G401.6 (cell line): ENCODE results near the gene NOC4L.
"Not testable (repeated sequence)": the region's sequence is repeated elsewhere in the genome, so short reads cannot be mapped to it uniquely, and the experiment has no call there.

Experiments
- FAIRE-seq: peaks from 2 replicates; lab custom pipeline; 2012; peaks lifted over from hg19 to GRCh38; lab: Jason Lieb, UNC

The NOC4L gene

DNA sequence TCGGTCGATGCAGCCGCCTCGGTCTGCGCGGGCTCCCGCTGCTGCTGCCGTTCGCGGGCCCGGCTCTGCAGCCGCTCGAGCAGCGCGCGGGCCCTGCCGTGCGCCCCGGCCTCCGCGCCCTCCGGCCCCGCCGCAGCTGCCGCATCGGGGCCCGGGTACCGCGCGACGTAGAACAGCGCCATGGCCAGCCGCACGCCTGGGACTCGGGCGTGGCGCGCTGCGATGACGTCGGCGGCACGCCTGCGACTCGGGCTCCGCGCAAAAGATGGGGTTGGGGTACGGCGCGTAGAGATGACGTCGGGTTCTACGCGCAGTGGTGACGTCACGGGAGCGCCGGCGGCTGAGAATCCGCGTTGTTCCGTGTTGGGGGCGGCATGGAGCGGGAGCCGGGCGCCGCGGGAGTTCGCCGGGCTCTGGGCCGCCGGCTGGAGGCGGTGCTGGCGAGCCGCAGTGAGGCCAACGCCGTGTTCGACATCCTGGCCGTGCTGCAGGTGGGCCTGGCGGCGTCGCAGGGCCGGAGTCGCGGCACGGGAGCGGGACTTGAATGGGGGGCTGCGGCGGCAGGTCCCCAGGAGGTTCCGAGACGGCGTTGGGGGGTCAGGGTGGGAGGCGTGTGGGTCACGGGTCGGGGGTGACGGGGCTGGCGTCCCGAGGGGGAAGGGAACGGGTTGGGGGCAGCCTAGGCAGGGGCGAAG, at the start of gene NOC4L, which contains the start of gene DDX51:
Gene NOC4L, plus strand, starts transcription at position 343 of the 695 bp plus-strand sequence. Its CDS starts 32 bp downstream, at position 375.
Gene DDX51, minus strand, starts transcription at position 205 of the 695 bp plus-strand sequence. Its CDS starts 23 bp downstream, at position 182.
- peak; percentile 30 for FAIRE-seq

DNA sequence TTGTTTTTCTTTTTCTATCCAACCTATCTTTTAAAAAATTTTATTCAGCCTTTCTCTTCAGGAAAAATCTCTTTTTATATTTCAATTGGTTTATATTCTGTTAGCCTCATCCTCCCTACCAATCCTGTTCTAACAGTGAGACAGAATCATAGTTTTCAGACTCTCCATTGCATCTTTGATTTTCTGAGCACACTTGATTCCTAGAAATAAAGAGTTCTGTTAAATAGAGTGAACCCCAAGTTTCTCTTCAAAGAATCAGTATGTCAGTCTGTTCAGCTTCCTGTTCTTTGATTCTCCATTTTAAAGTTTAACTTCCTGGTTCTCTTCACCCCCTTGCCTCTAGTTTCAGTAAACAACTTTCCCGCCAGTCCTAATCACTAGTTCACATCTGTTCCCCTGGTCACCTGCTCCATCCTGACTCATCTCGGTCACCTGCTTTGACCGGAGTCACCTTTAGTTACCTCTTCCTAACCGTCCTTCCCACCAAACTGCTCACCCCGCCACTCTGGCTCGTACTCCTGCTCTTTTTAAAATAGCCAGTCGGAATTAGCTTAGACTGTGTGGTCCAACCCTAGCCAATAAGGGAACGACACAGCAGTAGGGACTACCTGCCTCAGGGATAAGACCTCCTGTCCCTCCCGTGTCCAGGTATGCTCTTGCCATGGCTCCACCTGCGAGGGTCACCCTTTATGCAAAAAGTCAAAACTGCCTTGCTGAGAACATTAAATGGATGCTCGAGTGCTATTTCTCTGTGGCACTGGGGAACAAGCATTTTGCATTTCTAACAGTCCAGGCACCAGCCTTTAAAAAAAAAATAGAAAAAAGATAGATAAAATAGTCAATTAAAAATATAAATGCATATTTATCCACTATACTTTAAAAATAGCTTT, 48.5 kb upstream of the NOC4L start:
- FAIRE-seq: no peak

DNA sequence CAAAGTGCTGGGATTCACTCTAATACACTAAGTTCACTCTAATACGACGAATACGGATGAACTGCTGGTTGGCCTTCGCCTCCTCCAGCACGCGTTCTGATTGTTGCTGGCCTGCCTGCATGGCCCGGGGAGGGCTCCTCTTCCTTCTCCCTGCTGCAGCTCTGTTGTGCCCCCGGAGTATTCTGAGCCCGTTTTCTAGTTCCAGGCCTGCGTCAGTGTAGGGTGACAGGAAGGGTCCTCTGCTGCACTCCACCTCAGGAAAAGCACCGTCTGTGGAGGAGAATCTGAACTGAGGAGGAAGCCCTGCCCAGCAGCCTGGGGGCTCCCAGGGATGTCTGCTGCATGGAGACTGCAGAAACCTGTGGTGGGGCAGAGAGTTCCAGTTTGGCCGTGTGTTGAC, 44.5 kb upstream of the NOC4L start:
- no peak for FAIRE-seq

DNA sequence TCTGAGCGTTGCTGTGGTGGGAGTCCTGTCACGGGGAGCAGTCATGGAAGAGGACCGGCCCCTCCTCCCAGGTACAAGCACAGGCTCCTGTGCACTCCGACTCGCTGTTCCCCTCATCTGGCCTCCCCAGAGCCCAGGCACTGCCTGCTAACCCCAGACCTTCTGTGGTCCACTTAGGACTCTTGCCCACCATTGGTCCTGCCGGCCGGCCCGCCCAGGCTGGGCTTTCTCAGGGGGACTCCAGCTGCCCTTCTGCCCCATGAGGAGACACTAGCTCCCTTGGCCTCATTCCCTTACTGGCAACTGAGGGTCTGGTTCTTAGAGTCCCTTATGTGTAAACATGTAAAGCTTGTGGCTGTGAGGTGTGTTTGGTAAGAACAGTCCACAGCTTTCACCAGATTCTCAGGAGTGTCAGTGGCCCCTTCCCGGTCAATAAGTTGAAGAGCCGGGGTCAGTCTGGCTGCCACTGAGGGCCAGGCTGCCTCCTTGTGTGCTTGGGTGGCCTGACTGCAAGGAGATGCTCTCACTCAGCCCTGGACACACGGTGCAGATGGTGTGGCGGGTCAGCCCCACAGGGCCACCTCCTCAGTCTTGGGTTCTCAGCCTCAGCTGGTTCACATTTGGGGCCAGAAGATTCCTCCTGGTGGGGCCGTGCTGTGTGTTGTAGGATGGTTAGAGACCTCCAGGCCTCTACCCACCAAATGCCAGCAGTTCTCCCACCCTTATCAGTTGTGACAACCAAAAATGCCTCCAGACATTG, 43.8 kb upstream of the NOC4L start:
- no peak for FAIRE-seq

DNA sequence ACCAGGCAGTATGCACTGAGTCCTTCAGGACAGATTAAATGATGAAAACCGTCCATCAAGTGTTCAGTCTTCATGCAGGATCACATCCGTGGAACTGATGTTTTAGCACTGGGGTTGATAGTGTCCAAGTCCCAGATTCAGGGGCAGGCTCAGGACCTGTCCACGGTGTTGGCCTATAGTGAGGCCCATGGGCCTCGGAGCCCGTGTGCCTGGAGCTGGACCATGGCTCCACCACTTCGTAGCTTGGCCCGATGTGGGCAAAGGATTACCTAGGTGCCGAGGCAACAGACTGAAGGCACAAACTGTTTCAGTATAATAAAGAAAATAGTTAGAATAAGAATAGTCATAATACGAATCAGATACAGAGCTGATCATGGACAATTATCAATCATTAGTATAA, 42.0 kb upstream of the NOC4L start:
- no peak for FAIRE-seq

DNA sequence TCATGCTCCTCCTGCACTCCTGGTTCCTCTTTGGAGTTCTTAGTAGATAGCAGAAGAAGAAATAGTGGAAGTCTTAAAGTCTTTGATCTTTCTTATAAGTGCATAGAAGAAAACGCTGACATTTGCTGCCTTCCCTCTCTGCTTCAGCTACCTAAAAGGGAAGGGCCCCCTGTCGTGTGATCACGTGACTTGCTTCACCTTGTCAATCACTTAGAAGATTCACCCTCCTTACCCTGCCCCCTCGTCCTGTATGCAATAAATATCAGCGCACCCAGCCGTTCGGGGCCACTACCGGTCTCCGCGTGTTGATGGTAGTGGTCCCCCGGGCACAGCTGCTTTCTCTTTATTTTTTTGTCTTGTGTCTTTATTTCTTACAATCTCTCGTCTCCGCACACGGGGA, 41.2 kb upstream of the NOC4L start:
- not testable (repeated sequence) for FAIRE-seq

DNA sequence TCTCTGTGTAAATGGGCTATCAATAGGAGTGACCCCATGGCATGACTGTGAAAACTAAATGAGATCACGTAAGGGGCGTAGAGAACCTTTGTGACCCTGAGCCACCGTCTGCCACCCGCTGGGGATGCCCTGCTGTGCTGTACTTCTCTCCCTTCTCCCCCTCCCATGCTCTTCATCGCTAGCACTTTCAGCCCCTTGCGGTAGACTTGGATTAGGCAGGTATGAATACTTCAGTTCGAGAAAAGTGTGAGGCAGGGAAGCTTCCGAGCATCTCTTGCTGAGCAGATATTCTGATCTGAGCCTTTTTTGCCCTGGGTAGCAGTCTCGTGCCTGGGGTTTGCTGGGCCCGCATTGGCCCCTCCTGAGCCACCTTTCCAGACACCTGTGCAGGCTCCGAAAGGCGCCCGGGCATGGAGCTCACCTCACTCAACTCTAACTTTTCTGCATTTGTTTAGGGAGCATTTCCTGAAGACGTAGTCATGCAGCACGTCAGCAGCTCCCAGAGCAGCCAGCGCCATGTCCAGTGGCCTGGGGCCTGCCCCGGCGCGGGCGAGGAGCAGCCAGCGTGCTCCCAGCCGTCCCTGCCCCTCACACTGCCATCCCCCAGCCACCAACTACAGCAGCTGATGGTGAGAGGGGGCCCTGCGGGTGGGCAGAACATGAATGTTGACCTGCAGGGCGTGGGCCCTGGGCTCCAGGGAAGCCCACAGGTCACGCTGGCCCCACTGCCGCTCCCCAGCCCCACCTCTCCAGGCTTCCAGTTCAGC, 40.5 kb upstream of the NOC4L start:
- FAIRE-seq: no peak

DNA sequence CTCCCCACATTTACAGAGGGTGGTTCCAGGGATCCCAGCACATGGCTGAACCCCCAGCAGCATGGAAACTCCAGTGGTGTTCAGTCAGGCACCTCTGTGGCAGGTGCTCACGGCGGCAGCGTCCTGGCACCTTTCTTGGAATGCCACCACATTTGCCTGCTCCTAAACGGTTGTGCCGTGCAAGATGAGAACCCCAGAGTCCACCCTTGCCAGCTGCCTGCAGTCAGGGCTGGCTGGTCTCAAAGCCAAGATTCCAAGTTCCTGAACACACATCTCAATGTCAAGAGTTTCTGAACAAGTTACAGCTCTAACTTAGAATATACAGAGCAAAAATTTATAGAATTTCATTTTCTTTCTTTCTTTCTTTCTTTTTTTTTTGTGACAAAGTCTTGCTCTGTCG, 38.8 kb upstream of the NOC4L start:
- FAIRE-seq: no peak

DNA sequence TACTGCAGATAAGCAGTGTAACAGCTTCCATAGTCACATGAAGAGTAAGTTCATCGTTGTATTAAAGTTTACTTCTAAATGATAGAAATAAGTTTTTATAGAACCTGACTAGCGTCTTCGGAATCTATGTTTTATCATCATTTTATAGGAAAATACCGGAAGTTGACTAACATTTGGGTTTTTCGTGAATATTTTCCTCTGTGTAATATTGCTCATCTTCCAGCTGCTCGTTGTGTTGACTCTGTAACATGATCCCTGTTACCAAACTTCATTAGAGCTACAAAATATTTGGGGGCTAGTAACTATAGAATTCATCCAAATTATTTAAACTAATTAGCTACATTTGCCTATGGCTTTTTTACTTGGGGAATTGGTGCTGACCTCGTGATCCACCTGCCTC, 37.3 kb upstream of the NOC4L start:
- FAIRE-seq: no peak

DNA sequence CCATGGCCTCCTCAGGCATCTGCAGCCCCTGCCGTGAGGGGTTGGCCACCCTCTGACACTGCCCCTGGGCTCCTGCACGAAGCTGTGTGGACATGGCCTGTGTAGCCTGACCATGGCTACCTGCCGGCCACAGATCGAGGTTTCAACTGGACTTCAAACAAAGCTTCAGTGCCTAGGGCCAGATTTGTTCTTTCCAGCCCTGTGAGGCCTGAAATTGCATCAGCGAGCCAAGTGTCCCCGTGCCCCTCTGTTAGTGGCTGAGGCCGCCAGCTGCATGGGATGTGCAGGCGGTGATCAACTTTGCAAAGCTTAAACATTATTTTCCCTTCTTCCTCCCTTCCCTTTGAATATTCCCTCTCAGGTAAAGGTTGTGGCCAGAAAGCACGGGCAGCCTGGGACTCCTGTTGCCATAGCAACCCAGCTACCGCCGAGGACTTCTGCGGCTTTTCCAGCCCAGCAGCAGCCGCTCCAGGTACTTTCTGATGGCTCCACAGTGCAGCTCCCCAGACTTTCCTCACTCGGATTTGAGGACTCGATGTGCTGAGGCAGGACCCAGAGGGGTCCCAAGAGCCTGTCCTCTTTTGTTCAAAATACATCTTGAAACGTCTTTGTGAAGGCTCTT, 35.9 kb upstream of the NOC4L start:
- FAIRE-seq: no peak

DNA sequence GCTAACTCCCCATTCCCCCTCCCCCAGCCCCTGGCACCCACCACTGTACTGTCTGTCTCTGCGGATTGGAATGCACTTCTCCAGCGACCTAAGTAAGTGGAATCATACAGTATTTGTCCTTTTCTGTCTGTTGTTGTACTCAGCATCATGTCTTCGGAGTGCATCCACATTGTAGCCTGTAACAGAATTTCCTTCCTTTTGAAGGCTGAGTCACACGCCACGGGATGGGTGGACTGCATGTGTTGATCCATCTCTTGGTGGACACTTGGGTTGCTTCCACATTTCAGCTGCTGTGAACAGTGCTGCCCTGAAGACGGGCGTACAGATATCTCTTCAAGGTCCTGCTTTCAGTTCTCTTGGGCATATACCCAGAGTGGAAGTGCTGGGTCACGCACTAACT, 34.5 kb upstream of the NOC4L start:
- no peak for FAIRE-seq

DNA sequence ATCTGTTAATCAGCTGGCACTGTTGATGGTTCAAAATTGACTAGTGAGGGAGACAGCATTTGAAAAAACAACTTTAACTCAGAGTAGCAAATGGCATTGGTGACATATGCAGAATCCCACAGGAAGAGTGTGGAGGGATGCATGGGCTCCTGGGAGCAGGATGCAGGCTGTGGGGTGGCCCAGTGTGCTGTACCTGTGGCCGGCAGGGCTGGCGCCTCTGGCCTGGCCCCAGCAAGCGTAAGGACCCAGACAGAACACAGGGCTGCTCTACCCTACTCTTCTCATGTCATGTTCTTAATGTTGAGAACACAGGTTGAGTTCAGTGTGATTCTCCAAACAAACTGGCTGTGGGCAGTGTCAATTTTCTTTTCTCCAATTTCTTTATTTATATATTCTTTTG, 33.6 kb upstream of the NOC4L start:
- no peak for FAIRE-seq

DNA sequence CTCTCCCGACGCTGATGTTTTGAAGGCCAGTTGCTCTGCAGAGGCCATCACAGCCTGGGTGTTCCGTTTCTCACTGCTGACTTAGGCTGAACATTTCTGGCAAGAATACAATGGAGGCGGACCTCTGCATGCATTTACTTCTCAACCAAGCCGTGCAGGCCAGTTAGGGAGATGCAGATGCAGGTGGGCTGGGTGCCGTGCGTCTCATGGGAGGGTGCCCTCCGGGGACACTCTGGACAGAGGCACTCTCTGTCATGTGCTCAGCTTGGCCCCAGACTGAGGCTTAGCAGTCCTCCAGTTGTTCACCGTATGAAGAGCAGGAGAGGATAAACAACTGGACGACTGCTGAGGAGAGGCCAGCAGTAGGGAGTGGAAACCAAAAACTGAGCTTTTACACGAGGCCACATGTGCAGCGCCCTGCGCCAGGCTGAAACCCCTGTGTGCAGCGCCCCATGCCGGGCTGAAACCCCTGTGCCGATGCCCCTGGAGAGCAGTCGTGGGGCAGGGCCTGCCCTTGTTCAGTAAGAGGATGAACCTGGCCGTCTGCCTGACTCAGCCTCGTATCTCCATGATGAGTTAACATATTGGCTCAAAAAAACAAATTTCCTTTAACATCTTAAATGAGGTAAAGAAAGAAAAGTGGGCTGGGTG, 32.5 kb upstream of the NOC4L start:
- no peak for FAIRE-seq

DNA sequence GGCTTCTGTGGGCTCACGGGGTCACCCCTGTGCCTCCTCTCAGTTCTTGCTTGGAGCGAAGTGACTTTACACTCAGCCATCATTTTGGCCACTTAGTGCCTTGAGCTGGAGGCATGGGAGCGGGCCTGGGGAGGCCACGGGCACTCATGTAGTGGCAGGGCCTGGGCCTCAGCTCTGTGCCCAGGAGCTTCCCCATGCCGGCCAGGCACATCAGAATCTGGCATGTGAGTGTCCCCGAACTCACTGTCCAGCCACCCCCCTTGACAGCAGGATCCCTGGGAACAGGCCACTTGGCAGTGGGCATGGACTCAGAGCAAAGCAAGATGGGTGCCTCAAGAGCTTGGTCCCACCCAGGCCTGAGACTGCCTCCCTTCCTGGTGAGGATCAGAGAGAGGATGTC, 29.6 kb upstream of the NOC4L start:
- FAIRE-seq: no peak

DNA sequence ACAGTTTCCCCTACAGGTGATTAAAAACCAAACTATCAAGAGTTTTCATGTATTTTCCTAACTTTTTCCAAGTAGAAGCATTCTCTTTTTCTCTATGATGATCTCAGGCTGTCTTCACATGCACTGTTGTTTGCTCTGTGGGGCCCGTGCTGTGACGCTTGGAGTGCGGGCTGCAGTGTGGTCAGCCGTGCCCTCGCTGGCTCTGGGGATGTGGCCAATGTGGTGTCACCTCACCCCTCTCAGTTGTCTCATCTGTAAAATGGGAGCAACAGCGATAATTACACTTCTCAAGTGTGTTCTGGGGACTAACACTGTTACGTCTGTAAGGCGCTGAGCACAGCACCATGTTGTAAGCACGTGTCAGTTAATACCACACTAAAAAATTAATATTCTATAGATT, 28.8 kb upstream of the NOC4L start:
- FAIRE-seq: no peak

DNA sequence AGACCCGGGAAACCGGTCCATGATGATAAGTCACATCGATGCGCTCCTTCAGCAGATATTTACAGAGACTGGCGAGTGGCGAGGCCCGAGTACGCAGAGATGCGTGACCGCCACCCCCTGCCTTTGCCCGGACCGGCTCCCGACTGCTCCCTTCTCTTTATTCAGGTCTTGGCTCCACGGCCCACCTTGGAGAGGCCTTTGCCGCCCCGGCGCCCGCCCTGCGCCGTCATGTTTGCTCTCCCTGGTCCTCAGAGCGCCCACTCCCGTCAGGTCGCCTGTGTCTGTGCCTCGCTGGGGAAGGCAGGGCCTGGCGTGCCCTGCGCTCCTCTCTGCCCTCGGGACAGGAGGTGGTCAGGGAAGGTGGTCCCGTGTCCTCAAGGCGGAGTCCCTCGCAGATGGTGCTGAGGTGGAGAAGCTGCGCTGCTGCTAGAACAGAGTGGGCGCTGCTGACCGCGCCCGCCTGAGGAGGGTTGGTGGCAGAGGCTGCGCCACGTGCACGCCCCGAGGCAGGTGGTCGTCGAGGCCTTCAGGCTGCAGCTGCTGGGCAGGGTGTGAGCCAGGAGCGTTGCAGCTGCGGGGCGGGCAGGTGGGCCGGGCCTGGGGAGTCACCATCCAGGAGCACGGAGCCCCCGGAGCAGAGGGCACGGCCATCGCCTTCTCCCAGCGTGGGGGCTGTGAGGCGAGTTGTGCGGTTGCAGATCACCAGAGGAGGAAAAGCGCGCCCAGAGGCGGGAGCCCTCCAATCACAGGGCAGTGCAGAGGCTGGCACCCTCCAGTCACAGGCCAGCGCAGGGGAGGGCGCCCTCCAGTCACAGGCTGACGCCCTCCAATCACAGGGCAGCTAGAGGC, 27.3 kb upstream of the NOC4L start:
- FAIRE-seq: no peak

DNA sequence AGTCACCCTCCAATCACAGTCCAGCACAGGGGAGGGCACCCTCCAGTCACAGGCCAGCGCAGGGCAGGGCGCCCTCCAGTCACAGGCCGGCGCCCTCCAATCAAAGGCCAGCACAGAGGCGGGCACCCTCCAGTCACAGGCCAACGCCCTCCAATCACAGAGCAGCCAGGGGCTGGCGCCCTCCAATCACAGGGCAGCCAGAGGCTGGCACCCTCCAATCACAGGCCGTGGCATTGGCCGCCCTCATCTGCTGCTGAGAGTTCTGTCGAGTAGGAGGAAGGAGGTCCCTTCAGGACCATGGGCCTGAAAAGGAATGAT, 26.7 kb upstream of the NOC4L start:
- FAIRE-seq: no peak

DNA sequence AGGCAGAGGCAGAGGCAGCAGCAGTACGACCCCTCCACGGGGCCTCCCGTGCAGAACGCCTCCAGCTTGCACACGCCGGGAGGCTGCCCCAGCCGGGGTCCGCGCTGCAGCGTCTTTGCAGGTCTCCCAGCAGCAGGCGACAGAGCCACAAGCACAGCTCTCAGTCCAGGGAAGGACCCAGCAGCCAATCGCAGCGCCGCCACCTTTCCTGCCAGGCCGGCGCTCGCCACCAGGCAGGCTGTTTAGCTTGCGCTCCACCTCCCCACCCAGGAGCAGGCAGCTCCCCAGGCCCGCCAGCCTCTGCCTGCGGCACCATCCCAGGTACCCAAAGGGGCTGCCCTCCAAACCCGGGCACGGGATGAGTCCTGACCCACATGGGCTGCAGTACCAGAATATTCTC, 25.4 kb upstream of the NOC4L start:
- no peak for FAIRE-seq

DNA sequence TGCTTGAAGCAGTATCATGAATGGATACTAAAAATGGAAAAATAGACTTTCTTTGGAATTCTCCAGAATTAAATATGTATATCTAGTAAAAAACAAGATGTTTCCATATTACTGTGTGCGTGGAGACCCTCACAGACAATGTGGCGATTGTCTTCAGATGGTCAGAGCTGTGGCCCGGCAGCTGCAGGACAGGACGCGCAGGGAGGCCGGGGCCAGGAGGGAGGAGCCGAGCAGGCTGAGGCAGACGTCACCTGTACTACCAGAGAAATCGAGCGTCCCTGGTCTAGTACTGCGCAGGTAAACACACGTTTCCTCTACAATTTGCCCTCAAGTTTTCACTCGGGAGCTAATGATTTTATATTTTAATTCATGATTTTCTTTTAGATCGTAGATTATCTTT, 23.0 kb upstream of the NOC4L start:
- no peak for FAIRE-seq
